OCI-LY7 (cell line): Measurements from ENCODE around the gene ASB8. TPM values are rescaled to one million over a fixed set of nuclear protein-coding genes. Genes with fewer than 3 reads are reported as not detected.

Experiments used
- BruUV-seq: library from RNA; stranded (reverse); fragments of 400-500 nt; replicated peaks from 2 replicates; lab custom pipeline; 2021; lab: Mats Ljungman, UMichigan
- CTCF ChIA-PET: fragments of 300-600 bp; sonication (Branson Sonifier 250); formaldehyde crosslinking; loops from one replicate; lab custom pipeline; 2022; ENCODE audit warnings: antibody characterized with exemption; ENCODE audit not compliant: unreplicated experiment; lab: Charles Lee
- POLR2A ChIA-PET: fragments of 300-600 bp; sonication (Branson Sonifier 250); formaldehyde crosslinking; loops from one replicate; lab custom pipeline; 2022; ENCODE audit warnings: antibody characterized with exemption; lab: Charles Lee
- DNase-seq: peaks from one replicate; pipeline ENCODE4 v3.0.0-alpha.2; 2015; ENCODE audit warnings: low spot score
- H2AFZ ChIP-seq: fragments of 200-600 bp; sonication (generic), shearing (Covaris generic); 2 replicates; pipeline ENCODE4 v1.6.1; 2014; ENCODE audit warnings: mild to moderate bottlenecking, antibody characterized with exemption, low read length, moderate library complexity
- H3K27ac ChIP-seq: fragments of 200-600 bp; sonication (generic); 2 replicates; pipeline ENCODE4 v1.5.1; 2014; ENCODE audit warnings: mixed run types, low read depth, mild to moderate bottlenecking, moderate library complexity, low read length, inconsistent platforms; ENCODE audit not compliant: poor library complexity, severe bottlenecking
- H3K36me3 ChIP-seq: fragments of 200-600 bp; sonication (generic); 2 replicates; pipeline ENCODE4 v1.6.1; 2014; ENCODE audit warnings: mild to moderate bottlenecking, antibody characterized with exemption, low read length, moderate library complexity, mixed read lengths; ENCODE audit not compliant: insufficient read depth
- H3K4me1 ChIP-seq: fragments of 200-600 bp; sonication (generic); 2 replicates; pipeline ENCODE4 v1.5.1; 2014; ENCODE audit warnings: mild to moderate bottlenecking, low read length; ENCODE audit not compliant: insufficient read depth, poor library complexity, severe bottlenecking
- H3K4me2 ChIP-seq: fragments of 200-600 bp; sonication (generic); 2 replicates; pipeline ENCODE4 v1.6.1; 2014; ENCODE audit warnings: mild to moderate bottlenecking, low read length
- H3K4me3 ChIP-seq: fragments of 200-600 bp; sonication (generic); 2 replicates; pipeline ENCODE4 v1.5.1; 2014; ENCODE audit warnings: mild to moderate bottlenecking, low read depth, low read length; ENCODE audit not compliant: poor library complexity, severe bottlenecking
- H3K79me2 ChIP-seq: fragments of 200-600 bp; sonication (generic); 2 replicates; pipeline ENCODE4 v1.6.1; 2016; ENCODE audit warnings: low read depth, mild to moderate bottlenecking, low read length, moderate library complexity, mixed read lengths; ENCODE audit not compliant: insufficient read depth
- H3K9me2 ChIP-seq: fragments of 200-600 bp; sonication (generic); 2 replicates; pipeline ENCODE4 v1.6.1; 2016; ENCODE audit warnings: mild to moderate bottlenecking, low read length, mixed read lengths; ENCODE audit not compliant: insufficient read depth
- H3K9me3 ChIP-seq: fragments of 200-600 bp; sonication (generic); 2 replicates; pipeline ENCODE4 v1.6.1; 2014; ENCODE audit warnings: mild to moderate bottlenecking, mixed run types, low read length, mixed read lengths
- H4K20me1 ChIP-seq: fragments of 200-600 bp; sonication (generic); 2 replicates; pipeline ENCODE4 v1.6.1; 2014; ENCODE audit warnings: mild to moderate bottlenecking, antibody characterized with exemption, low read length, moderate library complexity, mixed read lengths; ENCODE audit not compliant: insufficient read depth
- CTCF ChIP-seq: fragments of 200-600 bp; sonication (generic); conservative IDR thresholded peaks from 2 replicates; pipeline ENCODE4 v1.5.1; 2014; ENCODE audit warnings: mild to moderate bottlenecking, antibody characterized with exemption, low read length, moderate library complexity, mixed read lengths
- EZH2phosphoT487 ChIP-seq: fragments of 200-600 bp; sonication (generic); IDR thresholded peaks from 2 replicates; pipeline ENCODE4 v1.6.1; 2018; ENCODE audit warnings: low read depth, borderline replicate concordance, mild to moderate bottlenecking, mixed run types, antibody characterized with exemption, low read length, moderate library complexity, mixed read lengths
- intact Hi-C: fragments of 100-400 bp; cut with micrococcal nuclease; formaldehyde crosslinking; loops from one replicate; pipeline ENCODE4 v1.10.0; 2022; ENCODE audit not compliant: unreplicated experiment
- total RNA-seq, 2 experiments: library from RNA; depleted of rRNA in 1 of 2; stranded (reverse); fragments of >200 nt in 1 of 2; shearing (Covaris generic) in 1 of 2; gene quantifications; 2 replicates each; pipeline ENCODE4 v1.2.3, GENCODE V29; 2014 to 2022

The ASB8 gene
- total RNA-seq, 2 experiments from 2014 or later = 26.6 to 41.5 TPM

GRCh38 chr12:48131517-48131916 is 25.8 kb downstream of the ASB8 start:
- POLR2A ChIA-PET = interaction anchor here (1.1 kb wide), 1 partner anchor 25 kb away, joined by 3 read pairs; the partner anchor contains the start of gene ASB8
- H3K4me3 ChIP-seq = no peak overlapping the region
- no peak overlapping the region for H3K27ac ChIP-seq
- no peak overlapping the region for H3K4me2 ChIP-seq
- H3K9me2 ChIP-seq = no peaks in the 10 kb centered on the region
- BruUV-seq = no TSS peak
- intact Hi-C loops = no loop called here
- H3K36me3 ChIP-seq = peaks cover 95% of the 10 kb centered on the region
- no peaks in the 10 kb centered on the region for H4K20me1 ChIP-seq
- no peaks in the 10 kb centered on the region for H3K4me1 ChIP-seq
- H3K79me2 ChIP-seq = no peaks in the 10 kb centered on the region
- CTCF ChIA-PET = no interaction called here
- H3K9me3 ChIP-seq = no peaks in the 10 kb centered on the region
- H2AFZ ChIP-seq = no peak overlapping the region
- DNase-seq = no peak
- no peak for TF ChIP-seq EZH2phosphoT487
- TF ChIP-seq CTCF = no peak

GRCh38 chr12:48129376-48129775 is 27.9 kb downstream of the ASB8 start:
- no TSS peak for BruUV-seq
- POLR2A ChIA-PET = interaction anchor here (0.6 to 1.2 kb wide), 3 partner anchors 13 to 607 kb away, joined by 3 to 4 read pairs (median 3); no protein-coding TSS in a partner anchor

More at GRCh38 chr12:48129376-48129775, 27.9 kb downstream of the ASB8 start:
- CTCF ChIA-PET = no interaction called here
- H4K20me1 ChIP-seq = no peaks in the 10 kb centered on the region
- H2AFZ ChIP-seq = no peak overlapping the region
- no peak for DNase-seq
- no peaks in the 10 kb centered on the region for H3K4me1 ChIP-seq
- intact Hi-C loops = no loop called here
- no peaks in the 10 kb centered on the region for H3K9me3 ChIP-seq
- peaks cover 95% of the 10 kb centered on the region for H3K36me3 ChIP-seq
- no peak overlapping the region for H3K4me2 ChIP-seq
- no peak overlapping the region for H3K27ac ChIP-seq
- H3K4me3 ChIP-seq = no peak overlapping the region
- H3K9me2 ChIP-seq = no peaks in the 10 kb centered on the region
- TF ChIP-seq EZH2phosphoT487 = no peak
- no peak for TF ChIP-seq CTCF
- H3K79me2 ChIP-seq = no peaks in the 10 kb centered on the region
